ENCODE measurements around the gene FAM168B.
"Not testable (repeated sequence)": the region's sequence is repeated elsewhere in the genome, so short reads cannot be mapped to it uniquely, and the experiment has no call there.

FAM168B gene

GRCh38 chr2:131094463-131095281 lies 1.4 kb upstream of the FAM168B start:
- DNase-seq: no peak

GRCh38 chr2:131093696-131094462 lies 619 bp upstream of the FAM168B start:
- DNase-seq: peak; percentile 42

- DNase-seq: no peak
Measured at GRCh38 chr2:131092458-131093005, 728 bp downstream of the FAM168B start.

- no peak for DNase-seq
Measured at GRCh38 chr2:131085646-131086045, 7.6 kb downstream of the FAM168B start.

GRCh38 chr2:131081190-131081589 lies 12.1 kb downstream of the FAM168B start:
- no peak for DNase-seq

- DNase-seq: not testable (repeated sequence)
Measured at GRCh38 chr2:131079931-131080330, 13.3 kb downstream of the FAM168B start.

GRCh38 chr2:131077966-131078365 lies 15.3 kb downstream of the FAM168B start:
- no peak for DNase-seq

GRCh38 chr2:131077182-131077846 lies 15.9 kb downstream of the FAM168B start:
- DNase-seq: no peak

- no peak for DNase-seq
Measured at GRCh38 chr2:131076707-131077106, 16.6 kb downstream of the FAM168B start.

- not testable (repeated sequence) for DNase-seq
Measured at GRCh38 chr2:131075578-131075977, 17.7 kb downstream of the FAM168B start.

- not testable (repeated sequence) for DNase-seq
Measured at GRCh38 chr2:131068172-131068571, 25.1 kb downstream of the FAM168B start.

- DNase-seq: no peak
Measured at GRCh38 chr2:131067465-131068125, 25.7 kb downstream of the FAM168B start.

GRCh38 chr2:131064589-131065512 lies 28.4 kb downstream of the FAM168B start:
- no peak for DNase-seq

- peak; percentile 42 for DNase-seq
Measured at GRCh38 chr2:131063501-131064283, 29.6 kb downstream of the FAM168B start.

GRCh38 chr2:131058920-131059319 lies 34.3 kb downstream of the FAM168B start:
- DNase-seq: no peak

GRCh38 chr2:131058214-131058843 lies 34.9 kb downstream of the FAM168B start:
- no peak for DNase-seq

- DNase-seq: no peak
Measured at GRCh38 chr2:131056932-131057287, 36.4 kb downstream of the FAM168B start.

- peak; percentile 66 for DNase-seq
Measured at GRCh38 chr2:131056204-131056931, 36.9 kb downstream of the FAM168B start.
